Measurements from ENCODE around the gene NQO1.

DNA sequence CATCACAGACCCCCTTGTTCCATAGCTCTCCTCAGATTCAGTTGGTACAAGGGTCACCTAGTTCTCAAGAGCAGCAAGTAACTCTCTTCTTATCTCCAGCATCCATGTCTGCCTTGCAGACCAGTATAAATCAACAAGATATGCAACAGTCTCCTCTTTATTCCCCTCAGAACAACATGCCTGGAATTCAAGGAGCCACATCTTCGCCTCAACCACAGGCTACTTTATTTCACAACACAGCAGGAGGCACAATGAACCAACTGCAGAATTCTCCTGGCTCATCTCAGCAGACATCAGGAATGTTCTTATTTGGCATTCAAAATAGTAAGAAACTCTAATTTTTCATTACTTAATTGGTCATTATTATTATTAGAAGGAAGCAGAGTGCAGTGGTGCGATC is 32.4 kb downstream of the NQO1 start:
- TF ChIP-seq, protein P1, sequence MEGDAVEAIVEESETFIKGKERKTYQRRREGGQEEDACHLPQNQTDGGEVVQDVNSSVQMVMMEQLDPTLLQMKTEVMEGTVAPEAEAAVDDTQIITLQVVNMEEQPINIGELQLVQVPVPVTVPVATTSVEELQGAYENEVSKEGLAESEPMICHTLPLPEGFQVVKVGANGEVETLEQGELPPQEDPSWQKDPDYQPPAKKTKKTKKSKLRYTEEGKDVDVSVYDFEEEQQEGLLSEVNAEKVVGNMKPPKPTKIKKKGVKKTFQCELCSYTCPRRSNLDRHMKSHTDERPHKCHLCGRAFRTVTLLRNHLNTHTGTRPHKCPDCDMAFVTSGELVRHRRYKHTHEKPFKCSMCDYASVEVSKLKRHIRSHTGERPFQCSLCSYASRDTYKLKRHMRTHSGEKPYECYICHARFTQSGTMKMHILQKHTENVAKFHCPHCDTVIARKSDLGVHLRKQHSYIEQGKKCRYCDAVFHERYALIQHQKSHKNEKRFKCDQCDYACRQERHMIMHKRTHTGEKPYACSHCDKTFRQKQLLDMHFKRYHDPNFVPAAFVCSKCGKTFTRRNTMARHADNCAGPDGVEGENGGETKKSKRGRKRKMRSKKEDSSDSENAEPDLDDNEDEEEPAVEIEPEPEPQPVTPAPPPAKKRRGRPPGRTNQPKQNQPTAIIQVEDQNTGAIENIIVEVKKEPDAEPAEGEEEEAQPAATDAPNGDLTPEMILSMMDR (IDR thresholded peaks at IDR 0.05), result no peak
- no peak for TF ChIP-seq POLR2AphosphoS5 (IDR thresholded peaks at IDR 0.05)
- no peak for TF ChIP-seq POLR2A (IDR thresholded peaks at IDR 0.05)

Data from gastroesophageal sphincter (tissue), 3 donors.